HFFc6 (cell line): ENCODE data around the gene HLA-DQA1. TPM values are rescaled to one million over a fixed set of nuclear protein-coding genes. Genes with fewer than 3 reads are reported as not detected.
"Not testable (repeated sequence)": the region's sequence is repeated elsewhere in the genome, so short reads cannot be mapped to it uniquely, and the experiment has no call there.

Experiments used
- DNase-seq: peaks from one replicate; pipeline ENCODE4 v3.0.0-alpha.2; 2018
- H3K27ac Mint-ChIP-seq: 2 replicates; pipeline ENCODE4 v1.8.0; 2020; ENCODE audit warnings: mild to moderate bottlenecking, mixed read lengths
- H3K27me3 Mint-ChIP-seq: 2 replicates; pipeline ENCODE4 v1.8.0; 2021; ENCODE audit warnings: mild to moderate bottlenecking, moderate library complexity, mixed read lengths; ENCODE audit not compliant: insufficient read depth
- H3K36me3 Mint-ChIP-seq: 2 replicates; pipeline ENCODE4 v1.8.0; 2021; ENCODE audit warnings: low read depth, mixed read lengths
- H3K4me1 Mint-ChIP-seq: 2 replicates; pipeline ENCODE4 v1.8.0; 2020; ENCODE audit warnings: low read depth, mixed read lengths
- H3K4me3 Mint-ChIP-seq: 2 replicates; pipeline ENCODE4 v1.8.0; 2020; ENCODE audit warnings: mild to moderate bottlenecking, moderate library complexity, mixed read lengths
- H3K9me3 Mint-ChIP-seq: 2 replicates; pipeline ENCODE4 v1.8.0; 2020; ENCODE audit warnings: mild to moderate bottlenecking, mixed read lengths
- CTCF ChIP-seq: fragments of 200-600 bp; sonication (generic); IDR thresholded peaks from 2 replicates; pipeline ENCODE4 v1.5.0; 2021; ENCODE audit warnings: antibody characterized with exemption, mild to moderate bottlenecking
- total RNA-seq, 6 experiments: library from RNA; stranded (reverse); fragmentation: NEBNext Ultra II Directional; extraction: Animal tissue kit (Norgen Biotek cat#: 25700); gene quantifications; 2 replicates in 1 of 6; 3 replicates in 5 of 6; pipeline ENCODE4 v1.2.3, GENCODE V29; 2021

HLA-DQA1 gene
- total RNA-seq, 6 experiments from 2014 or later, result not detected

GRCh38 chr6:32623693-32624092 lies 13.5 kb upstream of the HLA-DQA1 start:
- DNase-seq, result no peak
- Mint-ChIP-seq H3K4me1 (peaks cover 8% of the 10 kb centered on the region), H3K27me3 (no peaks in the 10 kb centered on the region; the same call in 1 of the 2 replicates), H3K36me3 (no peaks in the 10 kb centered on the region), H3K4me3 (no peak overlapping the region), H3K27ac (no peak overlapping the region), H3K9me3 (no peaks in the 10 kb centered on the region)
- TF ChIP-seq CTCF, result no peak

GRCh38 chr6:32624565-32624964 lies 12.6 kb upstream of the HLA-DQA1 start:
- Mint-ChIP-seq H3K4me3 (no peak overlapping the region), H3K27ac (no peak overlapping the region), H3K27me3 (no peaks in the 10 kb centered on the region; the same call in 1 of the 2 replicates), H3K36me3 (no peaks in the 10 kb centered on the region), H3K9me3 (no peaks in the 10 kb centered on the region), H3K4me1 (peaks cover 8% of the 10 kb centered on the region)
- TF ChIP-seq CTCF, result no peak
- no peak for DNase-seq

DNA sequence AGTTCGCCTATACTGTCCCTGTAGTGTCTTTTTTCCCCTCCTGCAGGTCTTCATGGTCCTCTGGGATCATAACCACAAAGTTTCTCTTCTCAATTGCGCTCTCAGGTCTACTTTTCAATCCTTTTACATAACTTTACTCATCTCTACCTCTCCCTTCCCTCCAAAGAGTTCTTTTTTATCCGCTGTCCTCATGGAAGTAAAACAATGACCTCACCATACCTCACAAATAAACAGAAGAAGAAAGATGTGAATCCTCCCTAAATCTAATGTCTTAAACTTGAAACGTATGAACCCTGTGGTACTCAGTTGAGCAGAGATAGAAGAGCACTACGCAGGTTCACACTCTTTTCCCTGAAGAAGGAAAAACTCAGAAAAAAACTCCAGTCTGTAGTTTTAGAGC lies 12.1 kb upstream of the HLA-DQA1 start:
- H3K27me3 Mint-ChIP-seq, result no peaks in the 10 kb centered on the region; the same call in 1 of the 2 replicates
- H3K4me3 Mint-ChIP-seq, result no peak overlapping the region
- H3K36me3 Mint-ChIP-seq, result no peaks in the 10 kb centered on the region
- H3K9me3 Mint-ChIP-seq, result no peaks in the 10 kb centered on the region
- peaks cover 8% of the 10 kb centered on the region for H3K4me1 Mint-ChIP-seq
- H3K27ac Mint-ChIP-seq, result no peak overlapping the region
- no peak for TF ChIP-seq CTCF
- no peak for DNase-seq

DNA sequence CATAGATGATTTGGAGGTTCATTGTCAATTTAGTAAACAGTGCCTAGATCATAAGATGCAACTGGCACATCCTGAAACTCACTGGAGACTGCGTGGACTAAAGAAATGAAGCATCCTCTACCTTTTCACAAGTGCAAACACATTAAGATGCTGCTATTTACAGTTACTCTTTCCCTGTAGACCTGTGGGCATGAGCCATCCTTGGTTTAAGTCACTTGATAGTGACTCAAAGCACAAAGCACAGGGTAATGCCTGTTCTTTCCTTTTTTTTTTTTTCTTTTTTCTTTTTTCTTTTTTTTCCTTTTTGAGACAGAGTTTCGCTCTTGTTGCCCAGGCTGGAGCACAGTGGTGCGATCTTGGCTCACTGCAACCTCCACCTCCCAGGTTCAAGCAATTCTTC lies 10.0 kb upstream of the HLA-DQA1 start:
- TF ChIP-seq CTCF, result no peak
- Mint-ChIP-seq H3K9me3 (no peaks in the 10 kb centered on the region), H3K27ac (no peak overlapping the region), H3K4me3 (no peak overlapping the region), H3K36me3 (no peaks in the 10 kb centered on the region), H3K27me3 (peaks cover 5% of the 10 kb centered on the region; the same call in 1 of the 2 replicates), H3K4me1 (peaks cover 8% of the 10 kb centered on the region)
- DNase-seq, result no peak

GRCh38 chr6:32627831-32628230 lies 9.4 kb upstream of the HLA-DQA1 start:
- Mint-ChIP-seq H3K27me3 (peaks cover 5% of the 10 kb centered on the region; the same call in 1 of the 2 replicates), H3K4me1 (peaks cover 5% of the 10 kb centered on the region), H3K4me3 (no peak overlapping the region), H3K27ac (no peak overlapping the region), H3K36me3 (no peaks in the 10 kb centered on the region), H3K9me3 (no peaks in the 10 kb centered on the region)
- no peak for TF ChIP-seq CTCF
- DNase-seq, result no peak

DNA sequence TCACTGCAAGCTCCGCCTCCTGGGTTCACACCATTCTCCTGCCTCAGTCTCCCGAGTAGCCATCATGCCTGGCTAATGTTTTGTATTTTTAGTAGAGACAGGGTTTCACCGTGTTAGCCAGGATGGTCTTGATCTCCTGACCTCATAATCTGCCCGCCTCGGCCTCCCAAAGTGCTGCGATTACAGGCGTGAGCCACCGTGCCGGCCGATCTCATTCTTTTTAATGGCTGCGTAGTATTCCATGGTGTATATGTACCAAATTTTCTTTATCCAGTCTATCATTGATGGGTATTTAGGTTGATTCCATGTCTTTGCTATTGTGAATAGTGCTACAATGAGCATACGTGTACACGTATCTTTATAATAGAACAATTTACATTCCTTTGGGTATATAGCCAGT lies 7.4 kb upstream of the HLA-DQA1 start:
- not testable (repeated sequence) for H3K9me3 Mint-ChIP-seq, H3K36me3 Mint-ChIP-seq, H3K4me1 Mint-ChIP-seq, H3K4me3 Mint-ChIP-seq, H3K27ac Mint-ChIP-seq, DNase-seq
- peaks cover 14% of the 10 kb centered on the region; the same call in 1 of the 2 replicates for H3K27me3 Mint-ChIP-seq
